Measurements from ENCODE around the gene TYK2.
"Not testable (repeated sequence)": the region's sequence is repeated elsewhere in the genome, so short reads cannot be mapped to it uniquely, and the experiment has no call there.

The TYK2 gene

DNA sequence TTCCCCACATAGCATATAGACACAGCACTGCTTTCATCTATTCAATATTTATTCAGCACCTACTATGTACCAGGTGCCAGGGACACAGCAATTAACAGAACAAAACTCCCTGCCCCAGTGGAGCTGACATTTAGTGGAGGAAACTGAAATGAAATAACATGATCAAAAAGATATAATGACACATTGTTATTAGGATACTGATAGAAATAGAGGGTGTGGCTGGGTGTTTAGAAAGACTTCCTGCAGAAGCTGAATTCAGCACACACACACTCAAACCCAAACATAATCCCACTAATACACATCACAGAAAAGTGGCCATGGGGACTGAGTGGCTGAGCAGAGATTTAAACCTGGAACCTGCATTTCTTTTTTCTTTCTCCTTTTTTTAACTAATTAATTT is 26.7 kb upstream of the TYK2 start:
- DNase-seq, result no peak

DNA sequence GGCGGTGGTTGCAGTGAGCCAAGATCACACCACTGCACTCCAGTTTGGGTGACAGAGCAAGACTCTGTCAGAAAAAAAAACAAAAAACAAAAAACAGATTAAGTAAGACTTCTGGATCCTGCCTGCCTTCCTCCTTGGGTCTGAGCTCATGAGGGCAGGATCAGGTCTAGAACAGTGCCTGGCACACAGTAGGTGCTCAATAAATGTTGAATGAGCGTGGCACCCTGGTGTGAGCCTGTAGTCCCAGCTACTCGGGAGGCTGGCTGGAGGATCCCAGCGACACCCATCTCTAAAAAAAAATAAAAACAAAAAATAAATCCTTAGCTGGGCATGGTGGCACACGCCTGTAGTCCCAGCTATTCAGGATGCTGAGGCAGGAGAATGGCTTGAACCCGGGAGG is 25.8 kb upstream of the TYK2 start:
- no peak for DNase-seq

DNA sequence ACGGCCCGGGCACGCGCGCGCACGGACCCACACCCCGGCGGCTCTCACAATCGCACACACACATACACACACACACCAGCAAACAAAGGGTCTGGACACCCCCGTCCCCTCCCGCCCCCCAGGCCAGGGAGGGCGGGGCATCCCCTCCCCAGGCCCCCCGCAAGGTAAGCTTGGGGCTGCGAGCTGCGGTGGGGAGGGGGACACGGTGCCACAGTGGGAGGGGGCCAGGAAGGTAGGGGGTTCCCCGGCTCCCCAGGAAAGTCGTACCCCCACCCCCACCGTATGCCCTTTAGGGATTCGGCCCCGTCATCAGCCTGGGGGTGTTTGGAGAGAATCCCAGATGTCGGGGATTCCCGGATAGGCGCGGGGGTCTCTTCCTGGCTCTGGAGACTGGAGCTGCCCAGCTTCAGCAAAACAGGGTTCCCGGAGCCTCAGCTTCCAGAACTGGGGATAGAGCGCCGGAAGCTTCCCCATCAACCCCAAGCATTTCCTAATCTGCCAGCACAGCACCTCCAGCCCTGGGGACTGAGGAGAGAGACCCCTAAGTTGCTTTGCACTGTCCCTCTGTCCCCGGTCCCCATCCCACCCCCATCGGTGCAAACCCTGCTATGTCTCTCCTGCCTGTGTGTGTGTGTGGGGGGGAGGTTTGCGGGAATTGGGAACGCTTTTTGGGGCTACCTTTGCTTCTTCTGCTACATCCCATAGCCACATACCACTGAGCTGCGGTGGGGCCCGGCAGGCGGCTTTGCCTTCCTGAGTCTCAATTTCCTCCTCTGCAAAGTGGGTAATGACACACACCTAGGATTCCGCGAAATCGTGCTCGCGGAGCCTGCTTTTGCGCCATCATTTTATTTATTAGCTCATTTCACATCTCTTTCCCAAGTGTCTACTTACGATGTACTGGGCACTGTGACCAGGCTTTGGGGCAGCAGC is 24.8 kb upstream of the TYK2 start:
- DNase-seq, result peak in 1 of 2 donors; percentile 53

DNA sequence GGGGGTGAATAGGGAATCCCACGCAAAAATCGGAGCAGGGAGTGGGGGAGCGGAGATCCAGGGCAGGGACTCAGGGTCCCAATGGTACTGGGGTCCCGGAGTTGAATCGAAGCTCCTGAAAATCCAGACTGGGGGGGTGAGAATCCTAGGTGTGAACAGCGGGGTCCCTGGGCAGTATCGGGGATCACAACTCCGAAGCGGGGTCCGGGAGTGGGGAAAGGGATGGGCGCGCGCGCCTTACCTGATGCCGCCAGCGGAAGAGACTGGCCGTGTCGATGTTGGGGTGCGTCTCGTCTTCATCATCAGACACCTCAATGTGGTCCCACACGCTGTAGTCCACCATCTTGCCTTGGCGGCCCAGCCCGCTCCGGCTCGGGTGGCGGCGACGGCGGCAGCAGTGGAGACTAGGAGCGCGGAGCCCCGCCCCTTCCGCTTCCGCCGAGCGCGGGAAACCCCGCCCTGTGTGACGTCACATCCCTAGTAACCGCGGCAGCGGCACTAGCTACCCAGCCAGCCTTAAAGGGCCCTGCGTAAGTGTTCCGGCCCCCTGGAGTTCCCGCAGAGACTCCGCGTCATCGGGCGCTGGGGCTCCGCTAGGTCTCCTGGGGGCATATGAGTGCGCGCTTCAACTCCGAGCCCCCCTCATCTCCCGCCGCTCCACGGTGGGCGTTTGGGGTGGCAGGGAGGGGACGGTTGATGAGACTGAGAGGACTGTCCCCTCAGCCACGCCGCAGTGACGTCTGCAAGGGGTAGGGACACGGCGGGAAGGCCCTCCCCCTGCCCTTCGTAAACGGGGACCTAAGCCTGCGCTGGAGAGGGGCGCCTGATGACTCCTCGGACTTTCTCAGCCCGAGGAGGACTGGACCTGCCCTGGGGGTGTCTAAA is 23.0 kb upstream of the TYK2 start, which contains the start of gene CDC37:
CDC37 (minus strand) TSS at position 406 of the 885 bp plus-strand sequence; CDS start at position 343, 63 bp downstream.
- DNase-seq, result peak; percentile 98

DNA sequence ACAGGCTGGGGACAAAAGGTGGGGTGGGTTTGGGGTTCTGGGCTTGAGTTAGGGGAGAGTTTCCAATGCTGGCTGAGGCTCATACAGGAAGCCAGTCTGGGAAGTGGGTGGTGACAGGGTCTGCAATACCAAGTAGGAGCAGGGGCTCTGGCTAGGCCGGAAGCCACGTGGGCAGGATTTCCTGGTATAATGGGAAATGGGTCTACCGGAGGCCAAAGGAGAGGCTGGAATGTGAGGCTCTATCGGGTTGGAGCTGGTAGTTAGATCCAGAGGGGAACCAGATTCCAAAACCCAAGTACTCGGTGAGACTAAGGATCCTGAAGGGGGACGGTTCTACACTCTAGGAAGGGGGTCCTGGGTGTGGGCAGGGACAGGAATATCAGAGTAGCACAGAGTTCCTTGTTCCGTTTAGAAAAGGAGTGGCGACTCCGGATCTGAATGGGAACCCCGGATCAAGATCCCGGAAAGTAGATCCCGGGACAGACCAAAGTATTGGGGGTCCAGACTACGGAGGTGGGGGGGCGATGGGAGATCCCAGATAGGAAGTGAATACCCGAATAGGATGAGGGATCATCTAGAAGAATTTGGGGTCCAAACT is 22.2 kb upstream of the TYK2 start:
- DNase-seq, result no peak

DNA sequence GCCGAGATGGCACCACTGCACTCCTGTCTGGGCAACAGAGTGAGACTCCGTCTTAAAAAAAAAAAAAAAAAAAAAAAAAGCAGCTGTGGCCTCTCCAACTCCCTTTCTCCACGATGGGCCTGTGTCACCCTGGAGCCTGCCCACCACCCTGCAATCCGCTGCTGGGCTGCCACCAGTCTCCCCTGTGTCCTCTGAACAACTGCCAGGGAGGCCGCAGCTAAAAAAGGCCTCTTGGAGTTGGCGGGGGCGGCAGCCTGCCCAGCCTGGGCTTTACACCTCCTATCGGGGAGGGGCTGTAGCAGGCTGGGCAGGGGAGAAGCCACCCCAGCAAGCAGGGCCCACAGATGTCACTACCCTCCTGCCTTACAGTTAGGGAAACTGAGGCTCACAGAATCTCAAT is 19.5 kb upstream of the TYK2 start:
- no peak for DNase-seq

DNA sequence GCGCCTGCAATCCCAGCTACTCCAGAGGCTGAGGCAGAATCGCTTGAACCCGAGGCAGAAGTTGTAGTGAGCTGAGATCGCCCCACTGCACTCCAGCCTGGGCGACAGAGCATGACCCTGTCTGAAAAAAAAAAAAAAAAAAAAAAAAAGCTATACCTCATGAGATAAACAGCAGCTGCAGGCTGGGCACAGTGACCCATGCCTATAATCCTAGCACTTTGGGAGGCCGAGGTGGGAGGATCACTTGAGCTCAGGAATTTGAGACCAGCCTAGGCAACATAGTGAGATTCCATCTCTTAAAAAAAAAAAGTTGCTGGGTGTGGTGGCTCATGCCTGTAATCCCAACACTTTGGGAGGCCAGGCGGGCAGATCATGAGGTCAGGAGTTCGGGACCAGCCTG is 19.0 kb upstream of the TYK2 start:
- DNase-seq, result not testable (repeated sequence)

DNA sequence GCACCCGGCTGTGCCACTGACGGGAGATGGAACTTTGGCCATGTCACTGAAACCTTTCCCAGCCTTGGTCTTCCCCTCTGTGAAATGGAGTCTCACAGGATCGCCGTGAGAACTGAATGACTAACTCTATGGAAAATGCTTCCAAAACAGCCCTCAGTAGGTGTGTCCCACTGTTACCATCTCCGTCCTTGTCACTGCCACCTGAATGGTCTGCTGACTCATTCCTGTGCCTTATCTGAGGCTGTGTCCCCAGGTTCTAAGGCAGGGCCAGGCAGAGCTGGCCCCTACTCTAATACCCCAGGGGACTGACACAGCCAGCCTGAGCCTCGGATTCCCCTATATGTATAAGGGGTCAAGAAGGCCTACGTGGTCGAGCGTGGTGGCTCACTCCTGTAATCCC is 18.4 kb upstream of the TYK2 start:
- DNase-seq, result no peak

DNA sequence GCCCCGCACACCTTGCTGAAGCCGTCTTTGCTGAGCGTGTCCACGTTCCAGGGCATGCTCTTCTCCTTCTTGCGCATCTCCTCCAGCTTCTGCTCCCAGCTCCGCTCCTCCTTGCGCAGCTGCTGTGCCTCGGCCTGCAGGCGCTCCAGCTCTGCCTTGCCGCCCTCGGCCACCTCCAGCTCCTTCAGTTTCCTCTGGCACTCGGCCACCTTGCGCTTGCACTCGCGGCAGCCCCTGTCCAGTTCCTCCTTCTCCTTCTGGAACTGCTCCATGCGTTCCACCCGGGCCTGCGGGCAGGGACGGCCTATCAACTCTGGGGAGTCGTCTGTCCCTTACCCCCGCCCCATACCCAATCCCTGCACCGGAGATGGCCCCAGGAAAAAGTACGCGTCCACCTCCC is 15.5 kb upstream of the TYK2 start:
- no peak for DNase-seq

DNA sequence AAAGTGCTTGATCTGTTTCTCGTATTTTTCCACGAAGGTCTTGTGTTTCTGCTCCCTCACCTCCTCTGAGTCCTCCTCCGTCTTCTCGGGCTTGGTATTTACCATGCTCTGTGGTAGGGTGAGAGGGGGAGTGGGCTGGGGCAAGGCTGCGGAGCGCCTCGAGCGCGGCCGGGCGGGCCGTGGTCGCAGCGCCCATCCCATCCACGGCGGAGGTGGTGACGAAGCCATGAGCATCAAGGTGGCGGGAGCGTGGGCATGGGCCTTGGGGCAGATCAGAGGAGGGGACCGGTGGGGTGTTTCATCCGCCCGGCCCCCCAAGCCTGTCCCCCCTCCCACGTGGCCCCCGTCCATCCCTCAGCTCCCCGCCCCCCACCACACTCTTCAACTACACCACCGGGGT is 15.1 kb upstream of the TYK2 start:
- no peak for DNase-seq

DNA sequence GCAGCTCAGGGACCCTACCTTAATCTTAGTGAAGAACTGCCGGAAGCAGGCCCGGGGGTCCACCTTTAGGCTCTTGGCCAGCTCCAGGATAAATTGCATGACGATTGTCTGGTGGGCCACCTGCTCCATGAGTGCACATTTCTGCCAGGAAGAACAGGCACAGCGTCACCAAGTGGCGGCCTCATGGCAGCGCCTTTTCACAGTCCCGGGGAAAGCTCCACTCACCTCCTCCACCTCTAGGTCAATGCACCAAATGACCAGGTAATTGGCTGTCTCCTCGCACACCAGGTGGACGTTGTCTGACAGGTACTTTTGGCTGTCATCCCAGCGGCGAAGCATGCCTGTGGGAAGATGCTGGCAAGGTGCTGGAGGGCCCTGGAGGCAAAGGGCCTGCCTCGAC is 14.6 kb upstream of the TYK2 start:
- no peak for DNase-seq

DNA sequence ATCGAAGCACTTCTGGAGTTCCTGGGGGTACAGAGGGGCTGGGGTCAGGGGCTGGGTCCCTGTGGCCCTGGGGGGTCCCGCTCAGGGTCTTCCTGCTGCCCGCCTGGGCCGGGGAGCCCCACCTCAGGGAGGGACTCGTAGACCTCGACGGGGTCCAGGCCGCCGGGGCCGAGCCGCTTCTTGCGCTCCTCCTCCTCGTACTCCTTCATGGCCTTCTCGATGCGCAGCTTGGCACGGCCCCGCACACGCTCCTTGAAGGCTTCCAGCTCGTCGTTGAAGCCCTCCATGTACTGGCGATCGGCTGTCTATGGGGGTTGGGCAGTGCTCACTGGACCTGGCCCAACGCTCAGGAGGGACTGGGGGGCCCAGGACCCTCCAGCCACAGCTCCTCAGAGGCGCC is 12.8 kb upstream of the TYK2 start:
- DNase-seq, result no peak

DNA sequence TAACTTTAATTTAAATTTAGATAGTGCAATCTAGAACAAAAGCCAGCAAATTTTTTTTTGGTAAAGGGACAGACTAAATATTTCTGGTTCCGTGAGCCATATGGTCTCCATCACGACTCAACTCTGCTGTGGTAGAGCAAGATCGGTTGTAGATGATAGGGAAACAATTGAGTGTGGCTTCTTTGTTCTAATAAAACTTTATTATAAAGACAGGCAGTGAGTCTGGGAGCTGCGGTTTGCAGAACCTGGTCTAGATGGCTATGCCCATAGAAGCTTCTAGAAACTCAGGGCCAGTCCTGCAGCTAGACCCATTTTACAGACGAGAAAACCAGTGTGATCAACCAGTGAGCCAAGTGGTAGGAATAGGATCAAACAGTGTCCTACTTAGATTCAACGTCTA is 11.7 kb upstream of the TYK2 start:
- no peak for DNase-seq

DNA sequence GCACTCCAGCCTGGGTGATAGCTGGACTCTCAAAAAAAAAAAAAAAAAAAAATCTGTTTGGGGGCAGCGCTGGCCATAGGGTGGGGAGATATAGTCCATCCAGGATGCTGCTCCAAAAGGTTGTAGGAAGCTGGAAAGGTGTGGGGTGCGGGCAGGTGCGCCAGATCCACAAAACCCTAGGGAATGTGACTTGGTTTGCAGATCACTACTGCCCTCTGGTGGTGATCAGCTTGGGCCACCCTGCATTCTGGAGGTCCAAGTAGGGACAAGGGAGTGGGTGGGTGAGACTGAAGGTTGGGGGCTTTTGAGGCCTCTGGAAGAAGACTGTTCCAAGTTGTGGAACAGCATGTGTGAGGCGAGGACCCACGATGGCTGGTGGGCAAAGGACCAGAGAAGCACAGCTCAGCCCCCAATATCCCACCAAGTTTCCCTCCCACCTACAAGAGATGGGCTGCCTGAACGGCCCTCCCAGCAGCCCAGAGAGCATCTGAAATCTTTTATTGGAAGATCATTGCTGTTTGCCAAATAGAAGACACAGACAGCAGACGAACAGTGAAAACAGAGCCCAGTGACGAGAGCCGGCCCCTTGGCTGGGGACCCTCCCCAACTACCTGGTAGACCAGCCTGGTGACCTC is 10.4 kb upstream of the TYK2 start:
- DNase-seq, result peak; percentile 65 to 72

DNA sequence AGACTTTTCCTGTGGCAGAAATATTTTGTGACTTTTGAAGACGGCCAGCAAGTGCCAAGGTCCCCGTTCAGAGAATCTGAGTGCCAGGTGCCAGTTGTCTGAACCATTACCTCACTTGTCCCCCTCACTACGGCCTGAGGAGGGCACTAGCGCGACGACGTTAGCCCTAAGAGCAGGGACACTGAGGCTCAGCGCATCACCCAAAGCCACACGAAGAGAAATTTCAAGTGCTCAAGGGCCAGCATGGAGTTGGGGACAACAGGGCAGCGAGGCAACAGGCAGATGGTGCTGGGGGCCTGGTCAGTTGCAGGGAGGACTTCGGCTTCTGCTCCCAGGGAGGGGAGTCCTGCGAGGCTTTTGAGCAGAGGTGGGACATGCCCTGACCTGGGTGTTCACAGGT is 9.5 kb upstream of the TYK2 start:
- no peak for DNase-seq

DNA sequence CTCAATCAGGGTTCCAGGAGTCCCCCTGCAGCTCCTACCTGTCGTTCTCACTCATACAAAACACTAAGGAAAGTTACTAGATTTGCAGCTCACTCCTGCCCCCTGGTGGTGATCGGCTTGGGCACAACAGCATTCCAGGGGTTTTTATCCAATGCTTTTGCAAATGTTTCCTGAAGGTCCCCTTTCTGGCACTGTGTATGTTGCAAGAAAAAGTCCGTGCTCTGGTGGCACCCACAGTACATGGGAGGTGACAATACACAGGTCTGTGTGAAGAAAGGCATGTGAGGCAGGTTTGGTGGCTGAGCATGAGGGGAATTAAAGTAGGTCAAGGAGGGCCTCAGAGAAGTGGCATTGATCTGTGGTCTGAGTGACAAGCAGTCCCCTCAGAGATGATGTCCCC is 8.6 kb upstream of the TYK2 start:
- peak; percentile 77 to 82 for DNase-seq

DNA sequence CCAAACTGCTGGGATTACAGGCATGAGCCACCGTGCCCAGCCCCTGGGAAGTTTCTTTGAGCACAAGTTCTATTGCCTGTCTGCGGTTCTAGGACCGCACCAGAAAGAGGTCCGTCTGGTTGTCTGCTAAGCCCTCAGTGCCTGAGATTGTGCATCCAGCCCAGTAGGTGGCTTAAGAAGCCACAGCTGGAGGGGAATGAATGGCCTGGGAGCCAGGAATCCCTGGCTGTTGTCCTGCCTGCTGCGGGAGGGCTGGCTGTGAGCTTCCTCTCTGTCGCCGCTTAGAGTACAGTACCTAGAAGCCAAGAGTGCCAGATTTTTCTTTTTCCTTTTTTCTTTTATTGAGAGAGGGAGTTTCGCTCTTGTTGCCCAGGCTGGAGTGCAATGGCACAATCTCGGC is 4.2 kb upstream of the TYK2 start:
- no peak for DNase-seq

DNA sequence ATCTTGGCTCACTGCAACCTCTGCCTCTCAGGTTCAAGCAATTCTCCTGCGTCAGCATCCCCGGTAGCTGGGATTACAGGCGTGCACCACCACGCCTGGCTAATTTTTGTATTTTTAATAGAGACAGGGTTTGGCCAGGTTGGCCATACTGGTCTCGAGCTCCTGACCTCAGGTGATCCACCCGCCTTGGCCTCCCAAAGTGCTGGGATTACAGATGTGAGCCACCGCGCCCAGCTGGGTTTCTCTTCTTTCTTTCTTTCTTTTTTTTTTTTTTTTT is 2.8 kb upstream of the TYK2 start:
- not testable (repeated sequence) for DNase-seq

DNA sequence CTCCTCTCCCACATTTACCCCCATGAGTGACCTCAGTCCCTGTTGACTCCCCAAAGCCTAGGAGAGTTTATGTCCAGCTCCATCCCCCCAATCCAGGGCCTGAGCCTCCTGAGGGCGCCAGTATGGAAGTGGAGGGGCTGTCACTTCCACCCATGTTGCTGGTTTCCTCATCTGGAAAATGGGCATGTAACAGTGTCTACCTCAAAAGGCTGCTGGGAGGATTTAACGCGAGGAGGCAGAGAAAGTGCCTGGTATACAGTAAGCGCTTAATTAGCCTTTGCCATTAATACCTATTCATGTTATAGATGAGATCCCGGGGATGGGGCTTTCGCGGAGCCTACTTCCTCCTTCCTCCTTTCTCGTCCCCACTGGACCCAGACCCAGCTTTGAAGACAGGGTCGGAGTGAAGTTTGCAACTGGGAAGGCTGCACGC is 476 bp downstream of the TYK2 start:
- no peak for DNase-seq

DNA sequence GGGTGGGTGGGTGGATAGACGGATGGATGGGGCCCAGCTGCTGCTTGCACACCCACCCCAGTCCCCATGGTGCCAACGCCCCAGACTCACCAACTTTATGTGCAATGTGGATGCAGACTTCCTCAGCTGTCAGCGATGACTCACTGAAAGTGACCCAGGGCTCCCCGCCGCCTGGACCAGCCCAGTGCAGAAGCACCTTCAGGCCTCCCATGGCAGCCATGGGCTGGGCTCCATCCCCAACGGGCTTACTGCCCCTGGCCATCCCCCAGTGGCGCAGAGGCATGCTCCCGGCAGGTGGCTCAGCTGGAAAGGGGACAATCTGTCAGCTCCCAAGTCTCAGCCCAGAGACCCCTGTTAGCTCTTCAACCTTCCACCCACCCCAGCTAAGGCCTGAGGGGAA is 2.2 kb downstream of the TYK2 start:
- no peak for DNase-seq

DNA sequence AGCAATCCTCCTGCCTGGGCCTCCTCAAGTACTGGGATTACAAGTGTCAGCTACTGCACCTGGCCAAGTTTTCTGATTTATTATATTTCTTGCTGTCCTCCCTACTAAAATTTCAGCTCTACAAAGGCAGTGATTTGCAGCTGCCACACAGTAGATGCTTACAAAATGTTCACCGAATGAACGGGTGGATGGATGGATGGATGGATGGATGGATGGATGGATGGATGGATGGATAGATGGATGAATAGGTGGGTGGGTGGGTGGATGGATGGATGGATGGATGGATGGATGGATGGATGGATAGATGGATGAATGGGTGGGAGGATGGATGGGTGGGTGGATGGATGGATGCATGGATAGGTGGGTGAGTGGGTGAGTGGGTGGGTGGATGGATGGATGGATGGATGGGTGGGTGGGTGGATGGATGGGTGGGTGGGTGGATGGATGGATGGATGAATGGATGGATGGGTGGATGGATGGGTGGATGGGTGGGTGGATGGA is 3.2 kb downstream of the TYK2 start:
- not testable (repeated sequence) for DNase-seq

DNA sequence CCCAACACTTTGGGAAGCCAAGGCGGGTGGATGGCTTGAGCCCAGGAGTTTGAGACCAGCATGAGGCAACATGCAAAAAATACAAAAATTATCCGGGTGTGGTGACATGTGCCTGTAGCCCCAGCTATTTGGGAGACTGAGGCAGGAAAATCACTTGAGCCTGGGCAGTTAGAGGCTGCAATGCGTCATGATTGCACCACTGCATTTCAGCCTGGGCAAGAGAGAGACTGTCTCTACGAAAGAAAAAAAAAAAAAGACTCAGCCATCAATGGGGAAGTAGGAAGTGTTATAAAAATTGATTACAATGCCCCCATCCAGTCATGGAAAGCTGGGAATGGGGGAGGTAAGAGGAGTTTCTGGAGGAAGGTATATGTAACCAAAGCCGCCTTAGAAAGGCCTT is 5.4 kb downstream of the TYK2 start:
- no peak for DNase-seq

DNA sequence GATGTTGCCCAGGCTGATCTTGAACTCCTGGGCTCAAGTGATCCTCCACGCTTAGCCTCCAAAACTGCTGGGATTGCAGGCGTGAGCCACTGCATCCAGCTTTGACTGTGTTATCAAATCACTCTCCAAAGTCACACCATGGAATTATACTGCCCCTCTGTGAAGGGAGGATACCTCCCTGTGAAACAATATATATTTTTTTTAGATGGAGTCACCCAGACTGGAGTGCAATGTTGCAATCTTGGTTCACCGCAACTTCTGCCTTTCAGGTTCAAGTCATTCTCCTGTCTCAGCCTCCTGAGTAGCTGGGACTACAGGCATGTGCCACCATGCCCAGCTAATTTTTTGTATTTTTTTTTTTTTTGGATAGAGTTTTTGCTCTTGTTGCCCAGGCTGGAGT is 7.7 kb downstream of the TYK2 start:
- peak in 1 of 2 donors; percentile 58 for DNase-seq
